Dedifferentiated amniotic fluid mesenchymal stem cell (primary cell): ENCODE measurements around the gene HOXA11.

Source experiments
- DNase-seq: peaks from one replicate; pipeline ENCODE4 v3.0.0-alpha.2; 2016; ENCODE audit errors: extremely low spot score

The HOXA11 gene

DNA sequence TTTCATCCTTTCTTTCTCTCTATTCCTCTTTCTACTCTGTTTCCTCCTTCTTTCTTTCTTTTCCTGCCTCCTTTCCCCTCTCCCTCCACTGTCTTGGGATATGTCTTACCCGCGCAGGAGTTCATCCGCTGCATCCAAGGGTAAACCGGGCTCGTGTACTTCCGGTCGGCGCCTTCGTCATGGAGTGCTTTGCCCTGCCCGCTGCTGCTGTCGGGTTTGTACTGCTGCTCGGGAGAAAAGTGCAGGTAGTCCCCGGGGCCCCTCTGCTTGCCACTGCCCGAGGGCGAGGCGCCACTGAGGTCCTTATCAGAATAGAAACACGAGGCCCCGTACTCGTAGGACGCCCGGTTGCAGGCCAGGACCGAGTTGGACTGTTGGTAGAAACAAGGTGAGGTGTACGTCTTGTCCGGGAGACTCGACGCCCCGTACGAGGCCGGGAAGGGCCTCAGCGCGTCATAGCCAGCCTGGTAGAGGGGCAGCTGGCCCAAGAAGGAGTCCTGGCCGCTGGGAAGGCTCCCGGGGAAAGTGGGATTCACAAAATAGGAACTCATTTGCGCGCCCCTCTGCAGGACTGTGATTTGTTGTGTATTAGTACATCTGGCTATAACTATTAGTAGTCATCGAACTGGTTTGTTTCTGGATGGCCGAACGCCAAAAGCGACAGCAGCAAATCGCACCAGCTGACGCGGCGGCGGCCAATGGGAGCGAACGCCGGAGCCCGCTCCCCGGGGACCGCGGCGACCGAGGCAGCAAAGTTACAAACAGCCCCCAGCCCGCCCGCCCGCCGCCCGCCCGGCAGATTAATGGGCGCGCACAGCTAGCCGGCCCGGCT lies 37.6 kb downstream of the HOXA11 start, which contains the start of gene HOXA6:
HOXA6 (minus strand) TSS at position 576 of the 832 bp plus-strand sequence; CDS start at position 551, 25 bp downstream.
- DNase-seq: no peak

DNA sequence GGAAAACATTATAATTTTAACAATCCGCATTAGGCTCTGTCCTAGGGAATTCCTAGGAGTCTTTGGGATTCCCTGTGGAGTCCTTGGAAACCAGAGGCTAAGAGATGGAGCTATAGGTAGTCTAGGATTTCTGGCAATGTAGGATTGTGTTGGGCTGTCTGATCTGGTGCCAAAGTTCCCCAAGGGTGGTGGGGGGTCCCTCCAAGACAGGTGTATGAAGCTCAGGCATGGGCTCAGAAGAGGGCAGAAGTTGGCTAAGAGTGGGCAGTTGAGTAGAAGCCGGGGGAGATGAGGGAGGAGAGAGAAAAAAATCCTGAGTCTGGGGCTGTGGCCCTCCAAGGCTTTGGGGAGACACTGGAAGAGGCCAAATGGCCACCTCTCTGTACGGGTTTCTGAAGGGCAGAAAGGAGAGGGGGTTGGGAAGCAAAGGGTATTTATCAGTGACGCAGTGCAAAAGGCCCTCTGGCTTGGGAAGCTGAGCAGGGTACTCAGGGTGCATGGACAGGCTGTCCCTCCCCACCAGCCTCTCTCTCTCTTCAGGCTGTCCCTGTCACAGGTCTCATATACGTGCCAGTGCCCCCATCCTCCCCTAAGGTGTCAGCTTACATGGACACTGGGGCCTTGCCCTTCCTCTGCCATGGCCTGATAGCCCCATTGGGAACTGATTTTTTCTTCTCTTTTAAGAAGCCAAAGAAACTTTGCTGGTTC lies 38.4 kb downstream of the HOXA11 start:
- DNase-seq: no peak

DNA sequence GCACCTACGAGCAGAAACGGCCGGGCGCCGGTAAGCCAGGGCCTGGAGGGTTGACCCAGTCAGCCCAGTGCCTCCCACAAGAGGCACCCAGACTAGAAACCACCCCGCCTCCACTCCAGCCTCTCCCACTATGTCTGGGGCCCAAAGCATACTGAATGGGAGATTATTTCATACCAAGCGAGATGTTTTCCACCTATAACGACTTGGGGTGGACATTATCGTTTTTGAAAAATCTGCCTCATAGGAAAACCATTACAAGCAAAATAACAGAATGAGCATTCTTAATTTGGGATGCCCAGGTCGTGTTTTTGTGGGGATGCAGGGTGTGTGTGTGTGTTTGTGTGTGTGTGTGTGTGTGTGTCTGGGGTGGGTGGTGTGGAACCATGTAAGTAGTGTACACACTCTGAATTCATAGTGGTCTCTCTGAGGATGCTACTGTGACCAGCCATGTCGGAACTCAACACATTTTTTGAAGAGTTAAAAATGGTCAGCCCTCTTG lies 39.1 kb downstream of the HOXA11 start:
- no peak for DNase-seq

DNA sequence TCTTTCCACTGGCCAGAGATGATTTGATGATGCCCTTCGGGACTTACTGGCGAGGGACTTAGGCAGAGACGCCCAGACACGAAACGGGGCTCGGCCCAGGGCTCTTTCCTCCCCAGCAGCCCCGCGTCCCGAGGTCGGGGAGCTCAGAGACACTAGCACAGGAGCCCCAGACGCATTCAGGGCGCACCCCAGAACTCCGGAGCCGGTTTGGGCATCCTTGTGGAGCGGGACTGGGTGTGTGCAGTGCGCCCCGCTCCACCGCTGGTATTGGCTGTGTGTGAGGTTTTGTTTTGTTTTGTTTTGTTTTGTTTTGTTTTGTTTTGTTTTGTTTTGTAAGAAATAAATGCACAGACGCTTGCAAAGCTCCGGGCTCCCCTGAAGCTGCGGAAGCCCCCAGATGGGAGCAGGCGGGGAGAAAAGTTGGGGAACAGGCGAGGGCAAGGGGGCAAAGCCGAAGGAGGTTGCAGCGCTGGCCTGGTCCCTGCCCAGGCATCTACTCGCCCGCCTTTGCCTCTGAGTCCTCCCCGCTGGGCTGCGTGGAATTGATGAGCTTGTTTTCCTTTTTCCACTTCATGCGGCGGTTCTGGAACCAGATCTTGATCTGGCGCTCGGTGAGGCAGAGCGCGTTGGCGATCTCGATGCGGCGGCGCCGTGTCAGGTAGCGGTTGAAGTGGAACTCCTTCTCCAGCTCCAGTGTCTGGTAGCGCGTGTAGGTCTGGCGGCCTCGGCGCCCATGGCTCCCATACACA lies 39.7 kb downstream of the HOXA11 start:
- DNase-seq: no peak

DNA sequence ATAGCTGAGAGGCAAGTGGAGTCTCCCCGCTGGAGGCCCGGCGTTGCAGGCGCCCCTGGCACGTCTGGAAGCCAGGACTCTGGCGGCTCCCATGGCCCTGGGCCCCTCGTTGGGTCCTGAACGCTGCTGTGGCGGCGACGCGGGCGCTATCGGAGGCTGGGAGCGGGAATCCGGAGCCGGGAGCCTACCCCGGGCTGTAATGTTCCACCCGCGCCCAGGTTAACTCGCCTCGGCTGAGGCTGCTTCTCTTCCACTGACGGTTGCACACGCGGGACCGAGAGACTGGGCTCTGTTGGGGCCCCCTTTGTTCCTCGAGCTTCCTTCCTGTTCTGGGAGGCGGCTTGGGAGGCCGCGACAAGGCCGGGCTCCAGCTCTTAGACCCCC lies 40.3 kb downstream of the HOXA11 start:
- DNase-seq: no peak

DNA sequence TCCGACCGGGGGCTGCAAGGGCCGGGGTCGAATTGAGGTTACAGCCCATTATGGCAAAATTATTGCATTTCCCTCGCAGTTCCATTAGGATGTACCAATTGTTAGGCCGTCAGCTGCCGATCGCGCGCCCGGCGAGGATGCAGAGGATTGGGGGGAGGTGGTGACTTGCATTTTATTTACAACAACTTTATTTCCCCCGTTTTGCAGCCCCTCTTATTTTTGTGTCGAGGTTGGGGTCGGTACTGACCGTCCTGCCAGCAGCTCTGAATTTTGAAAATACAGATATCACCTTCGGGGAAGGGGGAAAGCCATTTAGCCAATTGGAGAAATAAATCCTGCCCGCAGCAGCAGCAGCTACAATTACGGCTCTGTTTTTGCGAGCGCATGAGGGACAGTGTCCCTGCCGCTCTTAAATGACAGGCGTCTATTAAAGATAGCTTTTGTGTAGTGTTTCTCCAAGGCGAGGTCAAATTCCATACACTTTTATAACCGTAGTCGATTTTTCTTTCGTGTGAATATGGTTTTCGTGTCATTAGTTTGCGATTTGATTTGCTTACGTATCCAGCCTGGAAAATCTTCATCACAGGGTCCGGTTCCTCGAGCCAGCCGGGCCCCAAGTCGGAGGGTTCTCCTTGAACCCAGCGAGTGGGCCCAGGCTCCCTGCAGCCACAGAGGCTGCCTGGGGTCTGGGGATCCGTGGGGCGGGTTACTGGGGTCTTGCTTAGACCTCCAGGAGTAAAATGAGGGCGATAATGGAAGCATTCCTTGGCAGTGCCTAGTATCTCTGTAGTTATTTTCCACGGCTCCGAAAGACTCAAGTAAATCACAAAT lies 40.9 kb downstream of the HOXA11 start:
- no peak for DNase-seq

DNA sequence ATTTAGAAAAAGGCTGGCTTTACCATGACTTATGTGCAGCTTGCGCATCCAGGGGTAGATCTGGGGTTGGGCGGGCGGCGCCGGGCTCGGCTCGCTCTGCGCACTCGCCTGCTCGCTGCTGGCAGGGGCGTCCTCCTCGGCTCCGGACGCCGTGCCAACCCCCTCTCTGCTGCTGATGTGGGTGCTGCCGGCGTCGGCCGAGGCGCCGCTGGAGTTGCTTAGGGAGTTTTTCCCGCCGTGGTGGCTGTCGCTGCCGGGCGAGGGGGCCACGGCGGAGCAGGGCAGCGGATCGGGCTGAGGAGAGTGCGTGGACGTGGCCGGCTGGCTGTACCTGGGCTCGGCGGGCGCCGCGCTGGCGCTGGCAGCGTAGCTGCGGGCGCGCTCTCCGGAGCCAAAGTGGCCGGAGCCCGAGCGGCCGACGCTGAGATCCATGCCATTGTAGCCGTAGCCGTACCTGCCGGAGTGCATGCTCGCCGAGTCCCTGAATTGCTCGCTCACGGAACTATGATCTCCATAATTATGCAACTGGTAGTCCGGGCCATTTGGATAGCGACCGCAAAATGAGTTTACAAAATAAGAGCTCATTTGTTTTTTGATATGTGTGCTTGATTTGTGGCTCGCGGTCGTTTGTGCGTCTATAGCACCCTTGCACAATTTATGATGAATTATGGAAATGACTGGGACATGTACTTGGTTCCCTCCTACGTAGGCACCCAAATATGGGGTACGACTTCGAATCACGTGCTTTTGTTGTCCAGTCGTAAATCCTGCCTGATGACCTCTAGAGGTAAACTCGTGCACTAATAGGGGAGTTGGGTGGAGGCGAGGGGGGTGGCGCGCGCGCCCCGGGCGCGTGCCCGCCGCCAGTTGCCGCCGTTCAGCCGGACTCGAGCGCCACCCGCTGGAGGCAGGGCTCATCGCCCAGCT lies 41.7 kb downstream of the HOXA11 start, which contains the start of gene HOXA5:
HOXA5 (minus strand) TSS at position 659 of the 927 bp plus-strand sequence; CDS start at position 585, 74 bp downstream.
- DNase-seq: no peak

DNA sequence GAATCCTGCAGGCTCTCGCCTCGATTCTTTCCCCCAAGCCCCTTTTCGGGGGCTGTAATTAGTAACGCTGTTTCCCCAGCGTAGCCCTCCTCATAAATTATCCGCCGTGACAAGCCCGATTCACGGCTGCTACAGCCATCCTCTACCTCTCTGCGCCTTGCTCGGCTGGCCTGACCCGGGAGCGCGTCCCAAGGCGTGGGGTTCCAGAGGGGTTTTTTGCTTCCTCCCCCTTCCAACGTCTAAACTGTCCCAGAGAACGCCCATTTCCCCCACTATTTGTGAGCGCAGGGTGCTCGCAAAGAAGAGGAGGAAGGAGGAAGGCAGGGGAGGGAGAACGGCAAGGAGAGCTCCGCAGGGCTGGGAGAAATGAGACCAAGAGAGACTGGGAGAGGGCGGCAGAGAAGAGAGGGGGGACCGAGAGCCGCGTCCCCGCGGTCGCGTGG lies 42.4 kb downstream of the HOXA11 start:
- no peak for DNase-seq

DNA sequence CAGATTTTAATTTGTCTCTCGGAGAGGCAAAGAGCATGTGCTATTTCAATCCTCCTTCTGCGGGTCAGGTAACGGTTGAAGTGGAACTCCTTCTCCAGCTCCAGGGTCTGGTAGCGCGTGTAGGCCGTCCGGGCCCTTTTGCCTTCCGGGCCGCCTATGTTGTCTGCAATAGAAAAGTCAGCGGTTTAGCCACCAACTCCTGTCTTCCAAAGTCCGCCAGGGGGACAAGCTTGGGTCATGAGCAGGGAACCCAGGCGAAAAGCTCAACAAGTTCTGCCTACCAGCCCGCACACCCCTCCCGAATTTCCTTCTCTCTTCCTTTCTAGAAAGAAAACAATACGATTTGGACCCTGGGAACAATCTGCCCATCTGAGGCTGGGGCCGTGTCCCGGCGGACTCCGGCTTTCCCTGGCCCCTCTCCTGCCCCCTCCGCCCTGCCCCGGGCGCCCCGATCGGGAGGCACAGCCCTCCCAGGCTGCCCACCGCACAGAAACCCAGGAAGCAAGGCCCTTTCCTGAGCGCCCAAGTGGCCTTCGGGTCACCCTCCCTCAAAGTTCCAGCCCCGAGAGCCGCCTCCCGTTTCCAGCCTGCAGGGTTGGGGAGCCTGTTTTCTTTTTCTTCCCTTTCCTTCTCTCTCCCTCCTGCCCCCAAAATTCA lies 43.0 kb downstream of the HOXA11 start:
- DNase-seq: no peak

DNA sequence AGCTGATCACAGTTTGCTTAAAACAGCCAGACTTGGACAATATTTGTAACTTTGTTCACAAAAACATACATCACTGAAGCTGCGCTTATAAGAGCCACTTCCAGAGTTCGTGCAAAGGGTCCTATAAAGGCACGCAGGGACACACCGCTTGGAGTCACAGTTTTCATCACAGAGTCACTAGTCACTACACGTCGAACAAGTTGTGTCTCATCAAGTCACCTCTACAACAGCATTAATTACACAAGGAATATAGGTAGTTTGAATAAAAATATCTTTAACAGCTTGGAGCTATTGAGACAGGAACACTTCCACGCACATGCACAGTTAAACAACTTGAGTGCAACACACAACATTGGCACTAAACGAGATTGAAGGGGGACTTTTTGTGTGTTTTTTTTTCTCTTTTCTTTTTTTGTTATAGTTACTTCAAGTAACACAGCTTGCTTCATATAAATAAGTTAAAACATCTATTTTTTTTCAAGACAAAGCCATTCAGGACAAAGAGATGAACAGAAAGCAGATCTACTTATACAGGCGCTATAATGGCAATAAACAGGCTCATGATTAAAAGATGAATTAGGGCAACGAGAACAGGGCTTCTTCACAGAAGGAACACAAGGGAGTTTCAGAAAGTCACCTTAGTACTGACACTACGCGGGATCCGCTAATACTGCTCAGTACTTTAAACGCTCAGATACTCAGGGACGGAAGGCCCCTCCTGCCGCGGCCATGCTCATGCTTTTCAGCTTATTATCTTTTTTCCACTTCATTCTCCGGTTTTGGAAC lies 43.7 kb downstream of the HOXA11 start:
- DNase-seq: no peak

DNA sequence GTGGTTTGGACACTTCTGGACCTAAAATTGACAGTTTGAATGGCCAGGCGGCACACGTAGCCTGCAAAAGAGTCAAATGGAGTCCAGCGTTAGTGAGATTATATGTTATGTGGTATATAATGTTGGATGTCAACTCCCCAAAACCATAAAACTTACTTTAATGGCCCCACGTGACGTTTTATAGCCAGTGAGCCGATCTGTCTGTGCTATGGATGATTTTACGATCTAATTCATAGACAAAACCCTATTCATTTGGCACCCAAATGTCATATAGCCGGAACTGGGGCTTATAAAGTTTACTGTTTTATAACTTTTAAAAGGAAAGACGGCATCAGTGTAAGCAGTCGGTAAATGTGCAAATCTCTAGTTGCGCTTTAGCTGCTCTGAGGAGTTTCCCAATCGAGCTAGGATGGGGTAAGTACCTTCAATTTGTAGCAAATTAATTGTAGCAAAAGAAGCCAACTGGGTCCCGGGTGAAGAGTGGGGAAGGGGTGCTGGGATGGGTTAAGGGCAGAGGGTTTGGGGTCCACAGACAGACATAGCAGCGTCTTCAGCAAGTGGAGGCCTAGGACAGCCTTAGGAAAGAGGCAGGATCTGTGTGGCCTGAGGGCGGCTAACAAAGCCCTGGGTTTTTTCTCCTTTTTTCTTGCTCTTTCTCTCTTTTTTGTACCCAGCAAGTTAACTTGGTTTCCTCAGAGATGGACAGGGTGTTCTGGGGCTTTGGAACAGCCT lies 44.7 kb downstream of the HOXA11 start:
- DNase-seq: no peak

DNA sequence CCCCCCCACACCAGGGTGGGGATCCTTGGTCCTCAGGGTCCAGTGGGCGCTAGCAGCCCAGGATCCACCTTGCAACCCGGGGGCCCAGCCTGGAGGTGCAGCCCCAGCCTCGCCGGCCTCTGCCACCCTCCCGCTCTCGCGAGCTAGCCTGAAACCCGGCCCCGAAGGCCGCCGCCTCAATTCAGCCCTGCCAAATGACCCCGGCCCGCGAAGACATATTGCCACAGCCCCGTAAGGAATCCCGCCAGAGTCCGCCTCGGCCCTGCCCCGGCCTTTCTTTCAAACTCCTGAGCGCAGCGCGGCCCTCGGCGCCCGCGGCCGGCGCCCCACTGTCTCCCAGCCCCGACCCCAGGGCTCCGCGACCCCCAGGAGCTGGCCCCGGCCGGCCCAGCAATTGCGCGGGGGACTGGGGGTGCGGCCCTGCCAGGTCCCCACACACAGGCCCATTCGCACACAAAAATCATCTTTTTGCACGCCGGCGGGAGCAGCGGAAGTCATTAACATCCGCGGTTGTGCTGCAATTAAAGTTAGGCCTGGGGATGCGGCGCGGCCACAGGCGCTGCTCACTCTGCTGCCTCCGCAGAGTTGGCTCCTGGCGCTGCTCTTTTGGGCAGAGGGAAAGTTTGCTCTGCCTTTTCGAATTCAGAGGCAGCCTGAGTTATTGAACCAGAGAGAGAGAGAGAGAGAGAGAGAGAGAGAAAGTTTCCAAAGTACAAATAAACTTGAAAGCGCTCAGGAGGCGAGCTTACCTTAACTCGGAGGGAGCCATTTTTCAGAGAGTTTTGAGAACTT lies 45.5 kb downstream of the HOXA11 start:
- no peak for DNase-seq

DNA sequence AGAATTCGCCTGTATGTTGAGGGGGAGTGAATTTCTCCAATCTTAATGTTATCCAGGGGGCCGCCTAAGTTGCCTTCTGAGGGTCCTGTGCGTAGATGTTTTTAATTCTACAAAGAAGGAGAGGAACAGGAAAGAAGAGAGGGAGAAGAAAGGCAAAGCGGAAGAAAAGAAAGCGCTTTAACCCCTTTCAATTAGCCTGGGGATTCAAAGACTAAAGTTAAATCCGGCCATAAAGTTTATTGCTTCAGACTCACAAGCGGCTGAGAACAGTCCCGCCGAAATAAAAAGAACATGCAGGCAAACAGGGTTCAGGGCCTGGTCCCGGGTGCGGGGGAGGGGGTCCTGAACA lies 46.1 kb downstream of the HOXA11 start:
- no peak for DNase-seq

DNA sequence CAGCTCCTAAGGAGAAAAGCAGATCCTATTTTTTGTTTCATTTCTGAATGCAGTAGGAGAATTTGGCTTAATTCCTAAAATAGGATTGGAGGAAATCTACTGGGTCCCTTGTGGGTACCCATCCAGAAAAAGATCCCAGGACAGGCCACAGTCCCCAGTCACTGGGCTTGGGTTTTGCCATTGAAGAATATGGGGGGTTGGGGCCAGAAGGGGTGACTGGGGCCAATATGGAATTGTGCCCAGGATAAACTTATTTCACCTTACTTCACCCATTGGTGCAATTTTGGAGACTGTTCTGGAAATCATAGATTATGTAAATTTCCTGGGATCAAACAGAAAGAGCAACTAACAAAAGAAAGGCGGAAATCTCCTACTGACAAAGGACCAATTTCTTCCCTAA lies 46.6 kb downstream of the HOXA11 start:
- no peak for DNase-seq

DNA sequence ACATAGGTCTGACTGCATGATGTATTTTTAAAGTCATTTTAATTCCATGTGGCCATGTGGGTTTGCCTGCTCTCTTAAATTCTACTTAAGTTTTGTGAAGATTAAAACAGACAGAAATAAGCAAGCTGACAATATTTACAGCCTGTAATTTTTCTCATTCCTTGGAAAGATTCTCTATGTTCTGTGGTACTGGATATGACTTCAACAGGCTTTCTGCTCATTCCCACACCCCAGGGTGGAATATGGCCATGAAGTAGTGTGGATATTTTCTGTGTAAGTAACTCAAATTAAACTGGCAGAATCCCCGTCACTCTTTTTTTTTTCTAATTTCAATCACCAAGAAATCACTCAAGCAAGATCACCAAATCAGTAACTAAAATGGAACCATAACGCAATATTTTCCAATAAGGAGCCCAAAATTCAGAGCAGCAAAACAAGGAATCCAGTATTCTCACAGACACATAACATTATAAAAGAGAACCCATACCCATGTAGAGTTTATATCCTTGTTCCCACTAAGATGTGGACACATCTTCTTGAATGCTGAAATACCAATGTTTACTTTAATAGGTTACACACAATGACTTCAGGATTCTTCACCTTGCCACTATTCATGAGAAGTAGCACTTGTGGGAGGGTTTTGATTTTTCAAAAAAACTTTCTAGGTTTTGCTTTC lies 47.3 kb downstream of the HOXA11 start:
- no peak for DNase-seq

DNA sequence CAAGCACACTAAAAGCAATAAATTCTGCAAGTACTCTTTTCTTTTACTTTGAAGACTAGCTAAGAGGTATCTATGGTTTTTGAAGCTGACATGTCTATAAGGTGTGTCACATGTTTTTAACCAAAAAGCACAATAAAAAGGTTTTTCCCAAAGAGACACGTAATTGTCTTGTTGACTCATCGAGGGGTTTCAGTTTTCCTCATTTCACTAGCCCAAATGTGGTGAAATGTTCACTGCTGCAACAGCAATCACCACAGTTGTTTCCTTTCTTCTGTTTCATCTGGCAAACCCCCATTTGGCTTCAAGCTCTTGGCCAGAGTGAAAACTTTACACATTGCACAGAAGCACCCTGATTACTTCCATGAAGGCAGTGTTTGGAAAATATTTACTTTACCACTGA lies 50.6 kb downstream of the HOXA11 start:
- no peak for DNase-seq
